NAMALWA (cell line): ENCODE measurements around the gene CD1D.
A peak's percentile ranks its signal among the peaks of the same experiment; 100 is the strongest.
"Not testable (repeated sequence)": the region's sequence is repeated elsewhere in the genome, so short reads cannot be mapped to it uniquely, and the experiment has no call there.

Experiments
- DNase-seq: peaks from one replicate; pipeline ENCODE4 v3.0.0-alpha.2; 2015; ENCODE audit warnings: low spot score

CD1D gene

DNA sequence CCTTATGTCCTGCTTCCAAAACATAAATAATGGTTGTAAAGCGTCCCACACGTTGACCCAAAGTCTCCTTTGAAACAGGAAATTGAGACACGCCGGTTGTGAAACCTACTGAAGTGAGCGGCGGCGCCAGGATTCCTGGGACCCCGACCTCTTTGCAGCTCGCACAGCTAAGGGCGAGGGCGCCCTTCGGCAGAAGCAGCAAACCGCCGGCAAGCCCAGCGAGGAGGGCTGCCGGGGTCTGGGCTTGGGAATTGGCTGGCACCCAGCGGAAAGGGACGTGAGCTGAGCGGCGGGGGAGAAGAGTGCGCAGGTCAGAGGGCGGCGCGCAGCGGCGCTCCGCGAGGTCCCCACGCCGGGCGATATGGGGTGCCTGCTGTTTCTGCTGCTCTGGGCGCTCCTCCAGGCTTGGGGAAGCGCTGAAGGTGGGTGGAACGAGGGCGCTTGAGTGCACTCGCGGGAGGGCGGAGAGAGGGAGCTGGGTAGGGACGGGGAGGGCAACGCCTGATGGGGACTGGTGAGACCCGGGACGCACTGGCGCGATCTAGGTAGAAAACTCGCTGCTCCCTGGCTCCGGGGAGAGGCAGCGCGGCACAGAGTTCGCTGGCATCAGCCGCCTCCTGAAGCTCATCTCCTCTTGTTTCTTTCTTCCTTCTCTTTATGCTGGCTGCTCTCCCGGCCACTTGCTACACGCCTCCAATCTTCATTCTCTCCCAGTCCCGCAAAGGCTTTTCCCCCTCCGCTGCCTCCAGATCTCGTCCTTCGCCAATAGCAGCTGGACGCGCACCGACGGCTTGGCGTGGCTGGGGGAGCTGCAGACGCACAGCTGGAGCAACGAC, at the start of gene CD1D:
Gene CD1D (plus strand): TSS at position 155 of the 836 bp plus-strand sequence. CDS start 207 bp downstream, at position 362.
- peak; percentile 53 for DNase-seq

DNA sequence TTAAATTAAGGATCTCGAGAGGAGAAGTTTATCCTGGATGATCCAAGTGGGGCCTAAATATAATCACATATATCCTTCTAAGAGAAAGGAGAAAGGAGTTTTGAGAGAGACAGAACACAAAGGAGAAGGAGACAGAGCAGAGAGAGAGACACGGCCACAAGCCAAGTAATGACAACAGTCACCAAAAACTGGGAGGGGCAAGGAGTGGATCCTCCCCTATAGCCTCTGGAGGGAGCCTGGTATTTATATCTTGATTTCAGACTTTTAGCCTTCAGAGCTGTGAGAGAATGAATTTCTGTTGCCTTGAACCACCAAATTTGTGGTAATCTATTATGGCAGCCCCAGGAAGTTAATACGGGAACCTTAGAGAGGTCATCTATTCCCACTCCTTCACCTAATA, 49.5 kb upstream of the CD1D start:
- no peak for DNase-seq

DNA sequence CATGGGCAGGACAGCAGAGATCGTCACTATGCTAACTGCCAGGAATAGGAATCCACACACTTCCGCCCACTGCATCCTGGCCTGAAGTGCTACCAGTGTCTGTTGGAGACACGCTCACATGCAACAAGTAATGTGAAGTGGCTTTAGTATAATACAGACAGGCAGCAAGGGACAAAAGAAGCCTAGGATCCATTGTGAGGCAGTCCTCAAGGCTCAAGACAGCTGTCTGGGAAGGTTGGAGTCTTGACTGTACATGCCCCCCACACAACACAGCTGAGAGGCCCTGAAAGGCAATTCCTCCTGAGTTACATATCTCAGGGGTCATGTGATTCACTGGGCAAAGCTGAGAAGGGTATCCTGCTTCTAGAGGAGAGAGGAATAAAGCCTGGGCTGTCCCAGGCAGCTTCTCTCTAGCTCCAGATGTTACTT, 39.9 kb upstream of the CD1D start:
- no peak for DNase-seq

DNA sequence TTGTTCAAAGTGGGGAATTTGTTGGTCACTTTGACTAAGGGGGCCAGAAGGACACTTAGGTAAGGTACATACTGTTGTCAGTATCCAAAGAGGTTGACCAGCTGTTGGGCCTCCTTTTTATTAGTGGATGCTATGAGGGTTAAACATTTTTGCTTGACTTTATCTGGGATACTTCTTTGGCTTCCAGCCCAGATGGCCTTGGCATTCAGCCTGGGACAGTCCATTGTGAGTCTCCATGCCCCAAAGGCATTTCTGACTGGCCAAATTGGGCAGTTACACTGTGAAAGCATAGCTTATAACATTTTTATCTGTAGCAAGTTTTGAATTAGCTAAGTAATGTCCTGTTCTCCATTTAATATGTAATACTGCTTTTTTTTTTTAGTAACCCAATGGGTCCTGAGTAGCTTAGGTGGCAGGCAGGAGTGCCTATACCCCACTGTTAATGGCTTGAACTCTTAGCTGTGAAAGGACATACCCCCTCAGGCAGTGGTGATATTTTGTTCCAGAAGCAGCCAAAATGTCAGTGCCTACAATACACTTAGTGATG, 35.4 kb upstream of the CD1D start:
- DNase-seq, result no peak

DNA sequence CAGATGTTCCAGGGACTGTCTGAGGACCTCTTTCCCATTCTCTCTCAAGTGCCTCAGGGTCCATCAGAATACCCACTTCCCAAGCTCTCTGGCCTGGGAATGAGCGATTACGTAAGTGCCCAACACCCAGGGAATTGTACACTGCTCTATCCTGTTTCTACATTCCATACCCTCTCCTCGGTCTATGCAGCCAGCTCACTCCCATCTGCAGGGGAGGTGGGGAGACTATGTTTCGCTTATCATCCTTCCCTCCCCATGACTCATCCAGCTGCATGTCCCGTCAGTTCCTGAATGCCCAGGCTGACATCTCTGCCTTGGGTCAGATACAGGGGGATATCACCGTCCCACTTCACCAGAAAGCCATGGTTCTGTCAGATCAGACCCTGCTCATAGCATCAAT, 34.5 kb upstream of the CD1D start:
- DNase-seq, result no peak

DNA sequence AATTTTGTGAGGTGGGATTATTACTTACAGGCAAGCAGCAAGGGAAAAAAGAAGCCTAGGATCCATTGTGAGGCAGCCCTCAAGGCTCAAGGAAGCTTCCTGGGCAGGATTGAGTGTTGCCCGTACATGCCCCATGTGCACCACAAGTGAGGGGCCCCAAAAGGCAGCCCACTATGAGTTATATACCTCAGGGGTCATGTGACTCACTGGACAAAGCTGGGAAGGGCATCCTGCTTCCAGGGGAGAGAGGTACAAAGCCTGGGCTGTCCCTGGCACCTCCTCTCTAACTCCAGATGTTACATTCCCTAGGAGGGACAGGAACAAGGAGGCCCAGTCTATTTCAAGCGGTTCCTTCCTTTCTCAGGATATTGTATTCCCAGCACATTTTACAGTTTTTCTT, 34.0 kb upstream of the CD1D start:
- DNase-seq, result no peak

DNA sequence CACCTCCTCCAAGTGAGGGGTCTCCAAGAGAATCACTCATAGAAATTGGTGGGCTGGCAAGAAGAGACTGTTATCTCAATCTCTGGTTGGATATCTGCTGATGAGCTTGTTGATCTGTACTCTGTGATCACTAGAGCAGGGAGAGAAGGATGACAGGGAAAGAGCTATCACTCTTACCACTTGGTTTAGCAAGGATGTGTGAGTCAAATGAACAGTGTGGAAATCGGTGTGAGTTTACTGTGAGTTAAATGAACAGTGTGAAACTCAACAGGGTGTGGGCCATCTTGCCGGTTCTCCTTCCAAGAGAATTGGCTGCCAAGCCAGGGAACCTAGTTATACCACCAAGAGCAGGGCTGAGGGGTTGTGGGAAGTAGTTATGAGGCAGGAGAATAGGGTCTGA, 33.3 kb upstream of the CD1D start:
- DNase-seq, result no peak

DNA sequence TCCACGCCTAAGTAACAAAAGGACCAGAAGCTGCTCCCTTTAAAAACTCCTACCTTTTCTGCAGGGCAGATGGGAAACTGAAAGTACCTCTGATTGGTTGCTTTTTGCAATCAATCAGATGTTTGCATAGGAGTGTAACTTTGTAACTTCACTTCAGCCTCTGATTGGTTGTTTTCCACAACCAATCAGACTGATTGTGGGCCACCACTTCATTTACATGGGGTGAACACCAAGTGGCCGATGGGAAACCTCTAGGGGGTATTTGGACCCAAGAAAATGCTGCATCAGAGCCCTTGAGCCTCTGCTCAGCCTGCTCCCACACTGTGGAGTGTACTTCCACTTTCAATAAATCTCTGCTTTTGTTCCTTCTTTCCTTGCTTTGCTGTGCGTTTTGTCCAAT, 32.8 kb upstream of the CD1D start:
- peak; percentile 34 for DNase-seq

DNA sequence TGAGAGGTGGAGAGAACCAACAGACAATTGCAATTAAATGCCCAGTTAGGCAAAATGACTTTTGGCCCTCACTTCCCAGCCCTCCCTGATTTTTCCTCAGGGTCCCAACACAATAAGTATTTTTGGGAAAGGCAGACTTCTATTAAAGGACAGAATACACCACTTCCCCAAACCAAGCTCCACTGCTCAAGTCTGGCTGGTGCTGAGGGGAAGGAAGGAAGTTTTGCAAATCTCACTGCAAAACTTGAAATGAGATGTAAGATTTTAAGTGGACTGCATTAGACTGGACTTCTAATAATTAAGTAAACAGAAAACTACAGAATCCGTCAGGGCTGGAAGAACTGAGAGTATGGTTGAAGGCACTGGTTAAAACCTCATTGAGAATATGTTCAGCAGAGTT, 32.2 kb upstream of the CD1D start:
- DNase-seq, result no peak

DNA sequence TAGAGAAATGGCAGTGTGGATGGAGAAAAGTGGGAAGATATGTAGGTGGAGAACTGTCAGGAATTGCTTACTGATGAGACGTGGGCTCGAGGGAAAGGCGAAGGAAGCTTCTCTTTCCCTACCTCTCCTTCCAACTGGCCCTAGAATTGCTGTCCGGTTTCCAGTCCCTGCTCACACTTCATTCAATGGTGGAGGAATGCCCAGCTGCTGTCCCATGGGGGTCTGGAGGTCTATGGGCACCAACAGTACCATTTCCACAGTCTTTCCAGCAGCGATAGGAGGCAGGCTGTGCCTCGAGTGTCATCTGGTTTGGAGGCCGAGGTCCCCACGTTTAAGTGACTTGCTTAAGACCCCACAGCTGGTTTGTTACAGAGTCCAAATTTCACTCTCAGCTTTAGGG, 31.5 kb upstream of the CD1D start:
- no peak for DNase-seq

DNA sequence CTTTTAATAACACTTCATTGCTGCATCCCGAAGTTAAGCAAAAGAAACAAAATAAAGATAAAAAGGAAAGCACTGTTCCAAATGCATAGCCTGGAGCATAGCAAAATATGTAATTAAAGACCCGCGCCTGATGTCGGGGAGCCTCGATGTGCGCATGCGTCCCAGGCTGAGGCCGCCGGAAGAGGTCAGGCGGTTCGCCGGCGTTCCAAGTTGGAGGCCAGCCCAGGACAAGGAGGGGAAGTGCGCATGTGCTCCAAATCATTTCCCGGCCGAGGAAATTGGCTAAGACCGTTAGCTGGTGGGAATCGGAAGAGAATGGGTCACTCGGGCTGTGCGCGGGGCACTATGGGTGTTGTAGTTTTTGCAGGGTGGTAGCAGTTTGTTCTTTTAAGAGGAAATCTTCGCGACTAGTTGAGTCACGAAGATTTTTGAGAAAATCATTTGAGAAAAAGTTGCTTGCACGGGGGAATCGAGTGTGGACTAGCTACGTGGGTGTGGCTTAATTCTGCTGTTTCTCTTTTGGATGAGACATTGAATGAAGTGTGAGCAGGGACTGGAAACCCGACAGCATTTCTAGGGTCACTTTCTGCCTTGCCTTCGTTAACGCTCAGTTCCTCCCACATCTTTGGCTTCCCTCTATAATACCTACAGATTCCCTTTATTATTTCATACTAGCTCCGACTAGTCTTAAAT, 31.0 kb upstream of the CD1D start:
- DNase-seq, result peak; percentile 90

DNA sequence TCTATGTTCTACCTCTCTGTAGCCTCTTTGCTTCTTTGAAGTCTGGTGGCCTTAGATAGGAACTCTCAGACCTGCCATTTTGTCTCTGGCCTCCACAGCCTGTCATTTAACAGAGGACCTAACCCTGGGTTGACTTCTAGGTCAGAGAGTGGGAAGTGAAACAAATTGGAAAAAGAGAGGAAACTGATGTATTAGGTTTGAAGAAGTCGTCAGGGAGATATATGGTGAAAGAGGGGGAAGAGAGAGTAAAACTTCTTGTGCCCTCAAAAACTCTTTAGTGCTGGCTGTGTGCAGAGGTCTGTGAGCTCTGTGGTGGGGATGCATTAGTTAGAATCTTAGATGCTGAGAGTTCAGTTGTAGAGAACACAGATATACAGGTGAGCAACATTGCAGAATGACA, 30.2 kb upstream of the CD1D start:
- peak; percentile 19 for DNase-seq

DNA sequence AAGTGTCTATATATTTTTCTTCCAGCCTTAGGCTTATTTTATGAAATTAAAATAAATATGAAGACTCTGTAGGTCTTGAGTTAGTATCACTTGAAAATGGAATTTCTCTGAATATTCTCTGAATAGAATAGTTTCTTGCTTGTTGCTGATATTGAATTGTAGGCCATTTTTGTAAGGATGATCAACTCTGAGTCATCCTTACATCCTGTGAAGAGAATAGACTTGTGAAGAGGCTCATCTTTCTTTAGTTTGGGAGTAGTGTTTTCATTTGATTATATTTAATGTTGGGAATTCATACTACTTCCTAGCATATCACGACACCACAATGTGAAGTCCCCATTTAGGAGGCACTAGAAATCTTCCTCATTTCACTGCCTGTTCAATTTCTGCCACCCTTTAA, 27.5 kb upstream of the CD1D start:
- no peak for DNase-seq

DNA sequence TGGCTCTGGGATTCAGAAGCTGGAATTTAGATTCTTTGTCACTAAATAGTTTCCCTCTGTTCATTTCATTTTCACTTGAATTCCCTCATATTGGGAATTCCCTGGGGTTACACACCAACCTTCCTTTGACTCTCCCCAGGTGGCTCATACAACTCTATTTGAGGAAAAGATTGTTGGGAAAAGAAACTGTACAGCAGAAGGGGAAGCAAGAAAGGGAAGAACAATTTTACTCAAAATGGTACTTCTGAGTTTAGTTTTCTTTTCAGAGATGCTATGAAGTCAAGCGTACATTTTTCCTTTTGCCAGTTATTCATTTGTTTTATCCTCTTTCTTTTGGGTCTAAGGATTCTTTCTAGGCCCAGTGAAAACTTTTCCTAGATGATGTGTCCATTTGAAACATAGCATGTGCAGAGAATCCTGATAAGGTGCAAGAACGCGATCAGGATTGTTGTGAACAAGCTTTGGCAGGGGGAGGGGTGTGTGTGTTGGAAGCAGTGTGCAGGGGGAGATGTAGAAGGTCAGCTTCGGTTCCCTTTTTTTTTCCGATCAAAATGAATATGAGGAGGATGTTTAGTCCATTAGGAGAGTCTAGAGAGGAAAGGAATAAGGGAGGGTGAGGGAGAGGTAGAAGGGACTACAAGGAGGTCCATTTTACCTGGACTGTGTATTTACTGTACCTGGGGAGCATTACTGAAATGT, 26.8 kb upstream of the CD1D start:
- DNase-seq, result no peak

DNA sequence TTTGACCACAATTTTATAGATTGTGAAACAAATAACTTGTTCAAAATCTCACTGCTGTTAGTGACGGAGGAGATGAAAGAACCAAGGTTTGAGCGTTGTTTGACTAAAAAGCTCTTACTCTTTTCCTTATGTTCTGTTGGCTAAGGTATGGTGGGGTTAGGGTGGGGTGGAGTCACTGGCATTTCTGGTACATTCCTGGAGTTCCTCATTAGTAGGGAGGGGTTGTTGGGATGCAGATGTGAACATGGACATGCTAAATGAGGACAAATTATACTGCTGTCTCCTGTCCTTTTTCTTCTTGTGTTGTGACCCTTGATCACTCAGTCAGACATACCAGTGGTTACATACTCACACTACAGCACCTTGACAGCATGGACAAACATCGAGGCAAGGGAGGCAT, 26.2 kb upstream of the CD1D start:
- no peak for DNase-seq

DNA sequence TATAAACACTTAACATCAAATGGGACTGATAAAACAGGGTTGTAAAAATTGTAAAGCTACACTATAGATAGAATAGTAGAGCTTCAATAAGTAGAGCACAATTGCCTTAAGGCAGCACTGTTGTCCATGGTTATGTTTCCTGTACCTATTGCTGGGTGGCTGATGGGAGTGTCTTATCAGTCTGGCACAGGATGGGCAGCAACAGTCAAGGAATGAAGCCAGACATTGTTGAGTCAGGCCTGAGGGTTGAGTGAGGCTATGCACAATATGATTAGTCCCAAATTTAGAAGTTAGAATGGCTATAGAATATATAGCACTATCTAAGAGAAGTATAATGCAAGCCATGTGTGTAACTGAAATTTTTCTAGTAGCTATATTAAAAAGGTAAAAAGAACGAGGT, 25.0 kb upstream of the CD1D start:
- DNase-seq, result no peak

DNA sequence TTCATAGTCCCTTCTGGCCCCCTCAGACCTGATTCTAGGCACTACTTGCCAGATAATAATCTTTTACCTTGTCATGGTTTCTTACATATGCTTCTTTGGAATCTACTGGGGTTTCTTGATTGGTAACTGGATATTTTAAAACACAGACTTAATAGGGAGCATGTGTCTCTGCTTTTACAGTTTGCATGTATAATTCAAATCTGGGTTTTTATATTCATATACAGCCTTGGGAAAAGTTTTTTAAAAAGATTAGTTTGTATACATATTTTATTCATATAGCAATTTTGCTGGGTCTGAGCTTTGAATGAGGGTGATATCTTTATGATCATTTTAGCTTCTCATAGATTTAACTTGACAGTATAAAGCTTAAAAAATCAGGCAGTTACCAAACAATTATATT, 21.1 kb upstream of the CD1D start:
- no peak for DNase-seq

DNA sequence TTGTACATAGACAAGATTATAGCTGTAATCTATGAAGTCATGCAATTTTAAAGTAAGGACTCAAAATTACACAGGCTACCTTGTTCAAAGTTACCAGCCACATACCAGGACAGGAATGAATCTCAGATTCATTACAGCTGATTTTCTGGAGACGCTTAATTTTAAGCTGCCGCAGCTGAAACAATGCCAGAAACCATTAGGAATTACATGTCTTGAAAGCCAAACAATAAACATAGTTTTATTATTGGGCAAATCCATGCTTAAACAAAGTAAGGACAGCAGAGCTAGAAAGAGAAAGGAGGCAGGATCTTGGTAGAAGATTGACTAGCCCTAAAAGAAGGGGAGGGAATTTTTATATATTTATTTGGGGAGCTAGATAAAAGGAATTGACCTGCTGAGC, 19.2 kb upstream of the CD1D start:
- DNase-seq, result no peak

DNA sequence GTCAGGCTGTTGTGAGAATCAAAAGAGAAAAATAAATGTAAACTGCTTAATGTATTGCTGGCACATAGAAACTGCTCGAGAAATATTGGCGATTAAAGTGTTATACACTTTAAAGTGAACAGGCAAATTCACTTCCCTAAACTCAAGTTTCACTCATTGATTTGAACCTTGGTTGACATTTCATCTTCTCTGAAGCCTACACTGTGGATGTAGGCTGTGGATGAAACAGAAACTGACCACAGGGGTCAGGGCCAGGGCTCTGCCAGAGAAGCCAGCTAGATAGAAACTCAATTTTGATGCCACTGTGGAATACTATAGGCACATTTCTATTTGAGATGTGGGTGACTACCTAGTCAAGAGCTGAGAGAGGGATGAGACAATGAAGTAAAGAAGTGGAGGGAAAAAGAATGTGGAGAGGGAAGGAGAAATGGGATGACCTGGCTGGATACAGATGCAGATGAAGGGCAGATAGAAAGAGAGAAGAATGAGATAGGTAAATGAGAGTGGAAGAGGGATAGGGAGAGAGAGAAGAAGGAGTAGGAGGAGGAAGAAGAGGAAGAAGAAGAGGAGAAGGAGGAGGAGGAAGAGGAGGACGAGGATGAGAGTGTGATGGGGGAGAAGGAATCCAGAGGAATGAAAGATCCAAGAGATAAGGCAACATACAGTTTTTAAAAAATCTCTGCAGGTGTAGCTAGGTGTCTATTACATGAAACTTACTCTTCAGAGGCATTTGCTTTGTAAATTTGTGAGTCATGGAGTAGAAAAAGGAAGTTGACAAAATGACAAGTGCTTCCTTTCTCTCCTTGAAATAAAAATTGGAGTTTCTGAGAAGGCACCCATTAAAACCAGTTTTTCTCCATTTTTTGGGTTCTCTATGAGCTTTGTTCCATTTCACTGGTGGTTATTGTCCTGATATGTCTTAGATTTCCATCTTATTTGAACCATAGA, 17.4 kb upstream of the CD1D start:
- DNase-seq, result no peak

DNA sequence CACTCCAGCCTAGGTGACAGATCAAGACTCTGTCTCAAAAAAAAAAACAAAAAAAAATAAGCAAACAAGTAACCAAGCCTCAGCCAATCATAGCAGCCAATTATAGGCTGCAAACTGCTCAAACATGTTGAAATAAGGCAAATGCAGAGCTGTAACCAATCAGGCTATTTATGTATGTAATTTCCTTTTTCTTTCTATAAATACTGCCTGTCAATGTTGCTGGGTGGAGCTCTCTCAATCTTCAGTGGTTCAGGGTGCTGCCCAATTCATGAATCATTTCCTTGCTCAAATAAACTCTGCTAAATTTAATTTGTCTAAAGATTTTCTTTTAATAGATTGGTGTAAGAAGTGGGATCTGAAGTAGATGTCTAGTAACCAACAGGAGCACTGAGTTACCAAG, 11.6 kb upstream of the CD1D start:
- peak; percentile 26 for DNase-seq

DNA sequence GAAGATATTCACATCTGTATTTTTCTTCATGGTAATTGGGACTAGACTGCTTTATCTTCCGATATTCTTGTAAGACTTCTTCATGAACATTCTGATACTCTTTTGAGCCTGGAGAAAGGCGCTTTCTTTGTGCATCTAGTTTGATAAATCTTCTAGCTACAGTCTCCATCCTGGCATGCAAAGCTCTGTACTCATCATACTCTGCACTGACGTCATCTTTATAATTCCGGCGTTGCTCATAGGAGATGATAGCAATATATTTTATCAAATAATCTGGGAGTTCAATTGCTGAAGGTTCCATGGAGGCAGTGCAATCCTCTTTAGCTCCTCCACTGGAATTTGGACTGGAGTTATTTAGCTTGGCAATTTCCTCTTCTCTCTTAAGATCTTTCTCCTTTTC, 4.8 kb upstream of the CD1D start:
- DNase-seq, result not testable (repeated sequence)

DNA sequence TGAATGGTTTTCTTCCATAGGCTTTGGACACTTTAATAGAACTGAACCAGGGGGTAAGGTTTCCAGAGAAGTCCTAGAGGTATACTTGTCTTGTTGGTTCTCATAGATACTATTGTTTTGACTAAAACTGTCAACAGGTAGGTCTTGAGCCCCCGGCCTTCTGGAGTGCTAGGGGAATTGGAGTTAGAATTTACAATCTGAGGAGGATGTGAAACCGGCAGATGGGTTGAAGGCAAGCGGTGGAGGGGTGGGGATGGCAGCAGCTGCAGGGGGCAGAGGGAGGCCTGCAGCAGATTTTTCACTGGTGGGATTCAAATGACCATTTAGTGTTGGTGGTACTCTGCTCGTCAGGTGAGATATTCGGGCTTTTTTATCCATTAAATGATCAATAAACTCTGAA, 4.3 kb upstream of the CD1D start:
- peak; percentile 78 for DNase-seq
